PC-9 (cell line): Measurements from ENCODE around the gene PTPN9. TPM values are rescaled to one million over a fixed set of nuclear protein-coding genes. Genes with fewer than 3 reads are reported as not detected.
"Not testable (repeated sequence)": the region's sequence is repeated elsewhere in the genome, so short reads cannot be mapped to it uniquely, and the experiment has no call there.

Experiments used
- BruUV-seq: library from RNA; stranded (reverse); fragments of 400-500 nt; replicated peaks from 2 replicates; lab custom pipeline; 2021; lab: Mats Ljungman, UMichigan
- CTCF ChIA-PET: fragments of 300-600 bp; sonication (Branson Sonifier 250); formaldehyde crosslinking; loops from one replicate; lab custom pipeline; 2022; ENCODE audit warnings: antibody characterized with exemption; lab: Charles Lee
- POLR2A ChIA-PET: fragments of 300-600 bp; sonication (Branson Sonifier 250); formaldehyde crosslinking; loops from one replicate; lab custom pipeline; 2022; ENCODE audit warnings: antibody characterized with exemption; ENCODE audit not compliant: unreplicated experiment; lab: Charles Lee
- DNase-seq, 2 experiments: peaks; one replicate each; pipeline versions ENCODE4 v3.0.0 to v3.0.0-alpha.2; 2015 to 2022; ENCODE audit warnings: mixed read lengths in 1 of 2
- H2AFZ ChIP-seq: fragments of 200-600 bp; sonication (generic); 2 replicates; pipeline ENCODE4 v1.8.1; 2017; ENCODE audit warnings: antibody characterized with exemption
- H3F3A ChIP-seq: fragments of 200-600 bp; sonication (generic); 2 replicates; pipeline ENCODE4 v1.8.1; 2017; ENCODE audit warnings: antibody characterized with exemption, mild to moderate bottlenecking, low read depth; ENCODE audit not compliant: insufficient read depth
- H3K27ac ChIP-seq: fragments of 200-600 bp; sonication (generic); 2 replicates; pipeline ENCODE4 v1.6.1; 2016; ENCODE audit warnings: mixed run types
- H3K27me3 ChIP-seq: fragments of 200-600 bp; sonication (generic); 2 replicates; pipeline ENCODE4 v1.6.1; 2016; ENCODE audit warnings: low read depth, mixed run types; ENCODE audit not compliant: insufficient read depth
- H3K36me3 ChIP-seq: fragments of 200-600 bp; sonication (generic); 2 replicates; pipeline ENCODE4 v1.6.1; 2016; ENCODE audit warnings: low read depth, mixed run types
- H3K4me1 ChIP-seq: fragments of 200-600 bp; sonication (generic); replicated peaks from 2 replicates; pipeline ENCODE4 v1.6.1; 2016; ENCODE audit warnings: mixed run types; ENCODE audit not compliant: insufficient read depth
- H3K4me2 ChIP-seq: fragments of 200-600 bp; sonication (generic); 2 replicates; pipeline ENCODE4 v1.6.1; 2017; ENCODE audit warnings: mixed run types
- H3K4me3 ChIP-seq: fragments of 200-600 bp; sonication (generic); 2 replicates; pipeline ENCODE4 v1.6.1; 2016; ENCODE audit warnings: mixed run types
- H3K79me2 ChIP-seq: fragments of 200-600 bp; sonication (generic); 2 replicates; pipeline ENCODE4 v1.6.1; 2017; ENCODE audit warnings: low read depth, mixed run types
- H3K9me2 ChIP-seq: fragments of 200-600 bp; sonication (generic); 2 replicates; pipeline ENCODE4 v1.8.1; 2017; ENCODE audit warnings: mild to moderate bottlenecking; ENCODE audit not compliant: insufficient read depth
- H3K9me3 ChIP-seq: fragments of 200-600 bp; sonication (generic); 2 replicates; pipeline ENCODE4 v1.8.1; 2016; ENCODE audit warnings: low read depth; ENCODE audit not compliant: insufficient read depth
- H4K20me1 ChIP-seq: fragments of 200-600 bp; sonication (generic); 2 replicates; pipeline ENCODE4 v1.8.1; 2017; ENCODE audit not compliant: insufficient read depth
- CTCF ChIP-seq: fragments of 200-600 bp; sonication (generic); conservative IDR thresholded peaks from 2 replicates; pipeline ENCODE4 v1.6.1; 2017; ENCODE audit warnings: mixed run types, antibody characterized with exemption, mild to moderate bottlenecking, moderate library complexity
- EZH2 ChIP-seq: fragments of 200-600 bp; sonication (generic); IDR thresholded peaks from 2 replicates; pipeline ENCODE4 v1.8.0; 2017; ENCODE audit warnings: antibody characterized with exemption, low read depth
- intact Hi-C: fragments of 100-400 bp; cut with micrococcal nuclease; formaldehyde crosslinking; loops from one replicate; pipeline ENCODE4 v1.10.0; 2022; ENCODE audit not compliant: unreplicated experiment
- total RNA-seq: library from RNA; stranded (reverse); gene quantifications from 2 replicates; pipeline ENCODE4 v1.2.3, GENCODE V29; 2021

The PTPN9 gene
- total RNA-seq, 1 experiment from 2014 or later: 22.4 TPM

- Histone ChIP-seq H3K9me2 (no peaks in the 10 kb centered on the region), H4K20me1 (no peaks in the 10 kb centered on the region), H3K4me2 (no peak overlapping the region), H2AFZ (no peak overlapping the region), H3K27me3 (no peaks in the 10 kb centered on the region), H3K9me3 (no peaks in the 10 kb centered on the region), H3K4me3 (no peak overlapping the region), H3K27ac (no peak overlapping the region), H3K4me1 (no peaks in the 10 kb centered on the region), H3K36me3 (no peaks in the 10 kb centered on the region), H3K79me2 (no peaks in the 10 kb centered on the region), H3F3A (no peaks in the 10 kb centered on the region)
- intact Hi-C loops: no loop called here
- BruUV-seq: no TSS peak
- CTCF ChIA-PET: no interaction called here
- TF ChIP-seq CTCF (no peak), EZH2 (no peak)
- POLR2A ChIA-PET: interaction anchor here (0.6 kb wide), 1 partner anchor 26 kb away, joined by 16 read pairs; no protein-coding TSS in a partner anchor
- DNase-seq: no peak
Measured at GRCh38 chr15:75590239-75590638, 11.1 kb upstream of the PTPN9 start.

GRCh38 chr15:75589071-75589470 lies 10.0 kb upstream of the PTPN9 start:
- CTCF ChIA-PET: no interaction called here
- intact Hi-C loops: no loop called here
- BruUV-seq: no TSS peak

GRCh38 chr15:75586422-75586821 lies 7.3 kb upstream of the PTPN9 start:
- DNase-seq, H2AFZ ChIP-seq, intact Hi-C loops, CTCF ChIA-PET, H3F3A ChIP-seq, H3K36me3 ChIP-seq, H3K27me3 ChIP-seq, BruUV-seq, H3K4me2 ChIP-seq, H3K9me3 ChIP-seq, H3K9me2 ChIP-seq, POLR2A ChIA-PET, H4K20me1 ChIP-seq, H3K4me1 ChIP-seq, H3K27ac ChIP-seq, H3K79me2 ChIP-seq, H3K4me3 ChIP-seq: not testable (repeated sequence)

More at GRCh38 chr15:75589071-75589470, 10.0 kb upstream of the PTPN9 start:
- H3K27ac ChIP-seq: no peak overlapping the region
- H3K79me2 ChIP-seq: no peaks in the 10 kb centered on the region
- no peaks in the 10 kb centered on the region for H3K9me3 ChIP-seq
- no peak overlapping the region for H3K4me3 ChIP-seq
- H3K36me3 ChIP-seq: no peaks in the 10 kb centered on the region
- POLR2A ChIA-PET: no interaction called here
- H4K20me1 ChIP-seq: no peaks in the 10 kb centered on the region
- H3K27me3 ChIP-seq: no peaks in the 10 kb centered on the region
- no peaks in the 10 kb centered on the region for H3F3A ChIP-seq
- H2AFZ ChIP-seq: no peak overlapping the region
- TF ChIP-seq EZH2 (no peak), CTCF (no peak)
- DNase-seq: no peak
- no peak overlapping the region for H3K4me2 ChIP-seq
- no peaks in the 10 kb centered on the region for H3K4me1 ChIP-seq
- H3K9me2 ChIP-seq: no peaks in the 10 kb centered on the region

GRCh38 chr15:75584121-75584520 lies 5.0 kb upstream of the PTPN9 start:
- BruUV-seq: no TSS peak
- H3K79me2 ChIP-seq: no peaks in the 10 kb centered on the region
- no peak overlapping the region for H3K4me3 ChIP-seq
- no peaks in the 10 kb centered on the region for H3K4me1 ChIP-seq
- no peak overlapping the region for H3K27ac ChIP-seq
- no peaks in the 10 kb centered on the region for H3K36me3 ChIP-seq
- intact Hi-C loops: no loop called here
- H3K9me2 ChIP-seq: no peaks in the 10 kb centered on the region
- no peaks in the 10 kb centered on the region for H3F3A ChIP-seq
- TF ChIP-seq CTCF (no peak), EZH2 (no peak)
- ChIA-PET CTCF (no interaction called here), POLR2A (no interaction called here)
- no peaks in the 10 kb centered on the region for H4K20me1 ChIP-seq
- H3K4me2 ChIP-seq: no peak overlapping the region
- no peaks in the 10 kb centered on the region for H3K27me3 ChIP-seq
- H2AFZ ChIP-seq: no peak overlapping the region
- DNase-seq: no peak
- H3K9me3 ChIP-seq: no peaks in the 10 kb centered on the region
